ENCODE data around the gene EMSY.

GRCh38 chr11:76543006-76543703 is 98.3 kb downstream of the EMSY start:
- no peak for TF ChIP-seq JUND (IDR thresholded peaks at IDR 0.05)
- TF ChIP-seq CTCF (IDR thresholded peaks at IDR 0.05), result no peak
- TF ChIP-seq GABPA (IDR thresholded peaks at IDR 0.05; ENCODE audit: low read depth), result no peak
- TF ChIP-seq SMC3 (IDR thresholded peaks at IDR 0.05; ENCODE audit: low read depth, low read length), result no peak
- no peak for TF ChIP-seq MEF2A (IDR thresholded peaks at IDR 0.05; ENCODE audit: borderline replicate concordance, low read depth)
- no peak for TF ChIP-seq EZH2phosphoT487 (IDR thresholded peaks at IDR 0.05; ENCODE audit: borderline replicate concordance, low read depth)
- no peak for TF ChIP-seq EP300 (IDR thresholded peaks at IDR 0.05; ENCODE audit: borderline replicate concordance in 1 of 2, low read depth in 1 of 2, low read length in 1 of 2)
- TF ChIP-seq FOXM1 (IDR thresholded peaks at IDR 0.05; ENCODE audit: low read depth), result no peak

All from SK-N-SH (cell line).